PC-3 (cell line): ENCODE measurements around the gene OBP2B.

Source experiments
- EZH2 ChIP-seq: fragments of 300-600 bp; sonication (generic); IDR thresholded peaks from one replicate; pipeline ENCODE4 v1.6.1; 2017; ENCODE audit warnings: antibody characterized with exemption, mild to moderate bottlenecking, low read length; ENCODE audit not compliant: unreplicated experiment
- TF ChIP-seq, protein P1 (sequence below): fragments of 300-600 bp; sonication (generic); conservative IDR thresholded peaks from 2 replicates; pipeline ENCODE4 v1.5.1; 2017; ENCODE audit warnings: antibody characterized with exemption, low read depth, mild to moderate bottlenecking, low read length

DNA sequence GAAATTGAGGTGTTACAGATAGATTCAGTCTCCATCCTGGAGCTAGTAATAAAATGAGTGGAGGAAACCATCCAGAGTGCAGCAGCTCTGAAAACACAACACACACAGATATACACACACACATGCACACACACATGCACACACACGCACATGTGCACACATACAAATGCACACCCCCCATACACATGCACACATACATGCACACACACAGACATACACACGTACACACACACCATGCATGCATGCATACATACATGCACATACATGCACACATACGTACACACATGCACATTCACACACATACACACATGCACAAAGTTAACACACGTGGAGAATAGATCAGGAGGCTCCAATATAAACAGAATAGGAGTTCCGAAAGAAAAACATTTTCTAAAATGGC lies 21.0 kb upstream of the OBP2B start:
- TF ChIP-seq, protein P1, sequence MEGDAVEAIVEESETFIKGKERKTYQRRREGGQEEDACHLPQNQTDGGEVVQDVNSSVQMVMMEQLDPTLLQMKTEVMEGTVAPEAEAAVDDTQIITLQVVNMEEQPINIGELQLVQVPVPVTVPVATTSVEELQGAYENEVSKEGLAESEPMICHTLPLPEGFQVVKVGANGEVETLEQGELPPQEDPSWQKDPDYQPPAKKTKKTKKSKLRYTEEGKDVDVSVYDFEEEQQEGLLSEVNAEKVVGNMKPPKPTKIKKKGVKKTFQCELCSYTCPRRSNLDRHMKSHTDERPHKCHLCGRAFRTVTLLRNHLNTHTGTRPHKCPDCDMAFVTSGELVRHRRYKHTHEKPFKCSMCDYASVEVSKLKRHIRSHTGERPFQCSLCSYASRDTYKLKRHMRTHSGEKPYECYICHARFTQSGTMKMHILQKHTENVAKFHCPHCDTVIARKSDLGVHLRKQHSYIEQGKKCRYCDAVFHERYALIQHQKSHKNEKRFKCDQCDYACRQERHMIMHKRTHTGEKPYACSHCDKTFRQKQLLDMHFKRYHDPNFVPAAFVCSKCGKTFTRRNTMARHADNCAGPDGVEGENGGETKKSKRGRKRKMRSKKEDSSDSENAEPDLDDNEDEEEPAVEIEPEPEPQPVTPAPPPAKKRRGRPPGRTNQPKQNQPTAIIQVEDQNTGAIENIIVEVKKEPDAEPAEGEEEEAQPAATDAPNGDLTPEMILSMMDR, result no peak
- no peak for TF ChIP-seq EZH2
